Measurements from ENCODE around the gene DCHS1. TPM values are rescaled to one million over a fixed set of nuclear protein-coding genes. Genes with fewer than 3 reads are reported as not detected.

The DCHS1 gene
- total RNA-seq, 3 donors from 2014 or later (not counting 1 experiment from before 2014, with no cell fraction given): 0.49 to 1.0 (median 0.83) TPM

- no peaks in the 10 kb centered on the region for H3K9me3 Mint-ChIP-seq
- ATAC-seq: no peak
- no peak overlapping the region for H3K4me3 ChIP-seq (ENCODE audit: low read length)
- H3K27ac ChIP-seq (ENCODE audit: low read length): no peak overlapping the region
- WGBS (ENCODE audit: insufficient coverage): 96% methylated on average over 7 of the region's 8 CpGs
- DNase-seq: no peak
- TF ChIP-seq CTCF (IDR thresholded peaks at IDR 0.05): no peak
- H3K4me1 Mint-ChIP-seq: peaks cover 42 to 45% of the 10 kb centered on the region in 2 donors
- no peaks in the 10 kb centered on the region for H3K36me3 Mint-ChIP-seq
- H3K9me3 ChIP-seq (ENCODE audit: control insufficient read depth, insufficient read depth, low read length): no peaks in the 10 kb centered on the region
- peak overlapping the region; percentile 29 for H3K4me3 Mint-ChIP-seq
- intact Hi-C loops (cut with micrococcal nuclease): loop anchor here (10.0 kb wide), 2 partner anchors 135 to 215 kb away; partner anchors contain the start of gene SMPD1
- H3K27ac Mint-ChIP-seq: no peak overlapping the region
- H3K4me1 ChIP-seq (ENCODE audit: control insufficient read depth, insufficient read depth, low read length): peaks cover 71% of the 10 kb centered on the region
- H3K27me3 ChIP-seq (ENCODE audit: control insufficient read depth, insufficient read depth, low read length): no peaks in the 10 kb centered on the region
- H3K27me3 Mint-ChIP-seq (ENCODE audit: low read depth in 2 of 2): no peaks in the 10 kb centered on the region
- peaks cover 43% of the 10 kb centered on the region for H3K36me3 ChIP-seq (ENCODE audit: control insufficient read depth, insufficient read depth, low read length)
These were observed 46.0 kb downstream of the DCHS1 start for GRCh38 chr11:6609502-6610015.

- TF ChIP-seq CTCF (IDR thresholded peaks at IDR 0.05): no peak
- no peak for ATAC-seq
- Mint-ChIP-seq H3K4me3 (no peak overlapping the region), H3K9me3 (no peaks in the 10 kb centered on the region), H3K27ac (no peak overlapping the region), H3K36me3 (no peaks in the 10 kb centered on the region), H3K27me3 (ENCODE audit: low read depth in 2 of 2) (no peaks in the 10 kb centered on the region), H3K4me1 (peaks cover 42 to 45% of the 10 kb centered on the region in 2 donors)
- Histone ChIP-seq H3K9me3 (ENCODE audit: control insufficient read depth, insufficient read depth, low read length) (no peaks in the 10 kb centered on the region), H3K36me3 (ENCODE audit: control insufficient read depth, insufficient read depth, low read length) (peaks cover 38% of the 10 kb centered on the region), H3K27ac (ENCODE audit: low read length) (no peak overlapping the region), H3K4me1 (ENCODE audit: control insufficient read depth, insufficient read depth, low read length) (peaks cover 76% of the 10 kb centered on the region), H3K27me3 (ENCODE audit: control insufficient read depth, insufficient read depth, low read length) (no peaks in the 10 kb centered on the region), H3K4me3 (ENCODE audit: low read length) (no peak overlapping the region)
- WGBS (ENCODE audit: insufficient coverage): 95% methylated on average over 14 of the region's 14 CpGs
- intact Hi-C loops (cut with micrococcal nuclease): loop anchor here (10.0 kb wide), 1 partner anchor 136 kb away; no protein-coding TSS in a partner anchor
- no peak for DNase-seq
These were observed 46.7 kb downstream of the DCHS1 start for GRCh38 chr11:6608726-6609501.

GRCh38 chr11:6608011-6608410, 47.6 kb downstream of the DCHS1 start:
- H3K4me3 ChIP-seq (ENCODE audit: low read length): no peak overlapping the region
- no peaks in the 10 kb centered on the region for H3K9me3 ChIP-seq (ENCODE audit: control insufficient read depth, insufficient read depth, low read length)
- ATAC-seq (no peak), DNase-seq (no peak)
- no peak for TF ChIP-seq CTCF (IDR thresholded peaks at IDR 0.05)
- no peaks in the 10 kb centered on the region for H3K27me3 ChIP-seq (ENCODE audit: control insufficient read depth, insufficient read depth, low read length)
- Mint-ChIP-seq H3K27ac (no peak overlapping the region), H3K4me1 (peaks cover 42 to 45% of the 10 kb centered on the region in 2 donors), H3K4me3 (no peak overlapping the region), H3K9me3 (no peaks in the 10 kb centered on the region), H3K27me3 (ENCODE audit: low read depth in 2 of 2) (no peaks in the 10 kb centered on the region), H3K36me3 (no peaks in the 10 kb centered on the region)
- intact Hi-C loops (cut with micrococcal nuclease): loop anchor here (10.0 kb wide), 1 partner anchor 137 kb away; no protein-coding TSS in a partner anchor
- H3K4me1 ChIP-seq (ENCODE audit: control insufficient read depth, insufficient read depth, low read length): peaks cover 73% of the 10 kb centered on the region
- WGBS (ENCODE audit: insufficient coverage): 96% methylated on average over 9 of the region's 9 CpGs
- H3K36me3 ChIP-seq (ENCODE audit: control insufficient read depth, insufficient read depth, low read length): peaks cover 38% of the 10 kb centered on the region
- peak overlapping the region; percentile 90 for H3K27ac ChIP-seq (ENCODE audit: low read length)

Measured in natural killer cell (primary cell).